Activated CD4-positive, alpha-beta T cell treated with anti-CD3 and anti-CD28 coated beads for 4 hours (primary cell): ENCODE measurements around the gene DYNC1I1.
"Not testable (repeated sequence)": the region's sequence is repeated elsewhere in the genome, so short reads cannot be mapped to it uniquely, and the experiment has no call there.

ENCODE experiments used
- DNase-seq, 2 donors: peaks; one replicate each; pipeline ENCODE4 v3.0.0-alpha.2; 2020

DYNC1I1 gene

DNA sequence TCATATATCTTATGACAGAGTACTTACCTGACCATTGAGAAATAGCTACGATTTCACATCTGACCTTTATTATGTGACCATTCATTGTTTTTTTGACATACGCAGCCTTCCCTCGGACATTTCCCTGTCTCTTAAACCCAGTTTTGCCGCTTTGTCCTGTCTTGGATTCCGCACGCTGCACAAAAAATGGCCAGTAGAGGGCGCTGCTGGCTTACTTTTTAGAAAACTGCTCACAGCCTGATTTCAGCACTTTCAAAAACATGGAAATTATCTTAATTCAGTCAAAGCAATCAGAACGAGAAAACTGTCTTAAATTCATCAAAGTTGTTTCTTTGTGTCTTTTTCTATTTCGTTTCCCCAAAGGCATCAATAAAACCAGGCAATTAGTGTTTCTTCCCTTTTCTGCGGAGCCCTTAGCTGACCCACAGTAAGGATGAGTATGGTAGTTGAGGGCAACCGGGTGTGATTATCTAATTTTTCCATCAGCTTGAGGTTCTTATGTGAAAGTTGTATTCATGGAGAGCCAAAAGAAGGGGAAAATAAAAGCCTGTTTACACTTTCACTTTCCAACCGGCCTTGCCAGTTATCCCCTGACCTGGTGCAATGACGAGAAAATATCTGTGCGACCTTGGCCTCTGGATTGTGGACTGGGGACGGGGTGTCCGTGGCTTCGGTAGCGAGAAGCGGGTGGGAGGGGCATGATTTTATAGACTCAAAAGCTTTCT lies 144.4 kb downstream of the DYNC1I1 start:
- DNase-seq: peak; percentile 57 to 72

- DNase-seq: no peak
Observed at GRCh38 chr7:95917634-95918033, 145.3 kb downstream of the DYNC1I1 start.

- no peak for DNase-seq
Observed at GRCh38 chr7:95919556-95919955, 147.2 kb downstream of the DYNC1I1 start.

DNA sequence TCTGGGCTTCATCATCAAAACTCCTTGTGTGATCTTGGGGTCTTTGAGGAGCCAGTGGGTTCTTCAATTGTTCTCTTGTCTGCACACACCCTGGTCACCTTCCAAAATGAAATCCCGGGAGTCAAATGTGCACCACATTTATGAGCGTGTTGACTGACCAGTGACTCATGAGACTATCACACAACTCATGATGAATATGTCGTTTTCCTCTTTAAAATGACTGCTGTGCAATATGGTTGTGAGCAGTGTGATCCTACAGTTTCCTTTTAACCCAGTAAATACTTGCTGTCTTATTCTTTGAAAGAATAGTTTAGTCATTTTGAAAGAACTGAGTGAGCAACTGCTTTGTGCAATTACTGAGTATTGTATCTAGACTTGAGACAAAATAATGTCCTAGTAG lies 149.2 kb downstream of the DYNC1I1 start:
- DNase-seq: no peak

GRCh38 chr7:95922191-95922590 lies 149.8 kb downstream of the DYNC1I1 start:
- DNase-seq: no peak

DNA sequence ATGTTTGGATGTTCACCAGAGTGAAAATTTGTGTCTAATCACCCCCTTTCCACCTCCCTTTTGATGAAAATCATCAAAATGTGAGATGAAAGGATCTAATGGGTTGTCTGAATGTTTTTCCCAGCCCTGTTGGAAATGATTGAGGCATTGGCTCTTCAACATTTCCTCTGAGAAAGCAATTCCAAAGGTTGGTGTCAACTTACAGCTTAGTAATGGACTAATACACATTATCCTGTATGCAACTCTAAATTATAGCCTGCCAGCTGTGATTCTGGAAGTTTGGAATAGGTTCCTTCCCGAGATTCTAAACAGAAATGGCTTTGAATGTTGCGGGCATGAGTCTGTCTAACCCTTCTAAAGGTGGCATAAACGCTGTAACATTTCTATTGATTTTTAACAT lies 152.9 kb downstream of the DYNC1I1 start:
- no peak for DNase-seq

GRCh38 chr7:95925971-95926370 lies 153.6 kb downstream of the DYNC1I1 start:
- no peak for DNase-seq

DNA sequence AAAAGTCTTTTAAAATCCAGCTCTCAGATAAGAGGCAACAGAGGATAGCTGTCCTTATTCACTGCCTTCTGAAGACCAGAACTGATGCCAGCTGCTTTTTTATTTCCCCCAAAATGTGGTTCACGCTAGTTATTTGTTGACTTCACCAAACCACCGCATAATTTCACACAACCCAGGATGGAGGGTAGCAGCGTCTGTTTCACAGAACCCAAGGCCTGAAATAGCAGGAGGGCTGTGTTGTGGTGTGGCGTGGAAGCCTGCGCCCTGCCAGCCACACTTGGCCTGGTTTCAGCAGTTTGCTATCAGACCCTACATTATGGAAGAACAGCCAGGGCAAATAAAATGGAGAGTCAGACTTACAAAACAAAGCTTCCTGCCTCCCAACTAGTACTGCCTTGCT lies 155.4 kb downstream of the DYNC1I1 start:
- no peak for DNase-seq

DNA sequence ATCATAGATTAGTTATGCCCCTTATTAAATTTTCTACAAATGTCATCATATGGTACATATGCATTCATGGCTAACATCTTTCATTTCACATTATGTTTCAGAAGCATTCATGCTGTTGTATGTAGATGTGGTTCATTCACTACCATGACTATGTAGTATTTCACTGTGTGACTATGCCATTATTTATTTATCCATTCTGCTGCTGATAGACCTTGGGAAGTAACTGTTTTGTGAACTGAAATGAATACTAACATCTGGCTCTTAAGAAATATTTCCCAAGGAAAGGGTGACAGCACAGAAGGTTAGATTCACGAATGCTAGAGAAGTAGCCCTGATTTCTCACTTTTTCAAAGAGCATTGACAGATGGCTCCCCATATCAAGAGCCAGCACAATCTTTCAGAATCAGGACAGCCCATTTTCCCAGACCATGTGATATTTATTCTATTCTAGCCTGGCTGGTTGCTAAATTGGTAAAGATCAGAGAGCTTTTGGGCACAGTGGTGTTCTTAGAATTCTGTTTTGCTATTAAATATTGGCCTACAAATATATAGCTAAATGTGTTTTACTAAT lies 157.4 kb downstream of the DYNC1I1 start:
- DNase-seq: no peak

GRCh38 chr7:95931460-95932232 lies 159.3 kb downstream of the DYNC1I1 start:
- no peak for DNase-seq

- DNase-seq: no peak
Observed at GRCh38 chr7:95933618-95934017, 161.3 kb downstream of the DYNC1I1 start.

- not testable (repeated sequence) for DNase-seq
Observed at GRCh38 chr7:95944867-95945266, 172.5 kb downstream of the DYNC1I1 start.

- no peak for DNase-seq
Observed at GRCh38 chr7:95950698-95951097, 178.3 kb downstream of the DYNC1I1 start.

DNA sequence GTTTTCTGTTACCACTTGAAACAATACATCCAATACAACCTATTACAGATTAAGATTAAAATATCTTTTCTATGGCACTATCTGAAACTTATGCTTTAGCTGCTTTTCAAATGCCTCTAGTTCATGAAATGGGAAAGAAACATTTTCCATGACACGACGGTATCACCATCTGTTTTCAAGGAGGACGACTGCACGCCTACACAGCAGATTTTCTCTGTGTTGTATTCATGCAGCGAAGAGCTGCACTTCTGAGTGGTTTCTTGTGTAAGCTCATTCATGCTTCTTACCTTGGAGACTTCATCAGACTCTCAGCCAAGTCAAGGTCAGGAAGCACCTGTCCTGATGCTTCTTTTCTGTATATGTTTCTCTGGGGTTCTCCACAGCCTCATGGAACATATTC lies 179.2 kb downstream of the DYNC1I1 start:
- DNase-seq: no peak

DNA sequence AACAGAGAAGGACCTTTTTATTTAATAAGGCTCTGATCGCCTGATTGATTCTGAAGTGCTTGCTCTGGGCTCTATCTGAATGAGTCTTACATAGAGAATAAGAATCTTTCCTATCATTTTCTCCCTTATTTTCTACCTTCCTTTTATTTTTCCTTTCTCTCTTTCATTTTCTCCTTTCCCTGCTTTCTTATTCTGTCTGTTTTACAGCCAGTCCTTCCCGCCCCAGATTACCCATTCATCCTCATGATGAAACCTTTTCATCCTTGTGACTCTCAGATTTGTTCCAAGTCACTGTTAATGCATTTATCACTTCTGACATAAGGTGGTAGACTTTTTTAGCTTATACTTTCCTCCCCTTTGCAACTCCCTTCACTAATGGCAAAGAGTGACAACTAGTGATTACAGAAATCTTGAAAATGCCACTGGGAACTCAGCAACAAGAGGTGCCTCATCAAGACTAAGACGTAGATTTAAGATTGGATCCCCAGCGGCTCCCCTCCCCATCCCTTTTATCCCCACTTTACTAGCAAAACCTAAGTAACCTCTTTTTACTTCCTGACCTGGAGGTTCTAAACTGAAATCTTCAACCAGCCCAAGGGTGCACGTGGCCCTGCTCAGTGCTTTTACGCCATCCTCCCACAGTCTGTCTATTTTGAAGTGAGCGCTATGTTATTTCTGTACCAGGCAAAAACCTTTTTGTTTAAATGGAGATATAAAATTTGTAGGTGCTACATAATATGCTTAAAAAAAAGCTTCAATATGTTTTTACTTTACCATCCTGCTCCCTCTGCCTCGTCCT lies 179.8 kb downstream of the DYNC1I1 start:
- no peak for DNase-seq

GRCh38 chr7:95952851-95953250 lies 180.5 kb downstream of the DYNC1I1 start:
- DNase-seq: no peak

DNA sequence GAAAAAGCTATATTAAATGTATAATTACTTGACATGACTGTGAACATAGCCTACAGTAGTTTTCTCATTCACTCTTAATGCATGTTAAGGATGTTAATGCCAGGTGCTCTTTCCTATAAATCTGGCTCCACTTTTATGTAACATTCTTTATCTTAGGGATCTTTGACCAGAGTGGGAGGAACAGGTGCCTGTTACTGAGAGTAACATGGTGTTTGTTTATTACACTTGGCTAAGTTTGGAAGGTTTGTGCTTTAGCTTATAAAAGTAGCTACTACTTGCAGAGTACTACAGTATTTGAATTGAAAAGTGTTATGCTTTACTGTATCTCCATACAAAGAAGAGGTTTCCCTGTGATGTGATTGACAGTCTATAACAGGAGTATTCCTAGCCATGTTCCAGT lies 183.4 kb downstream of the DYNC1I1 start:
- no peak for DNase-seq

GRCh38 chr7:95957510-95957909 lies 185.2 kb downstream of the DYNC1I1 start:
- DNase-seq: no peak

- no peak for DNase-seq
Observed at GRCh38 chr7:95960706-95961244, 188.4 kb downstream of the DYNC1I1 start.

DNA sequence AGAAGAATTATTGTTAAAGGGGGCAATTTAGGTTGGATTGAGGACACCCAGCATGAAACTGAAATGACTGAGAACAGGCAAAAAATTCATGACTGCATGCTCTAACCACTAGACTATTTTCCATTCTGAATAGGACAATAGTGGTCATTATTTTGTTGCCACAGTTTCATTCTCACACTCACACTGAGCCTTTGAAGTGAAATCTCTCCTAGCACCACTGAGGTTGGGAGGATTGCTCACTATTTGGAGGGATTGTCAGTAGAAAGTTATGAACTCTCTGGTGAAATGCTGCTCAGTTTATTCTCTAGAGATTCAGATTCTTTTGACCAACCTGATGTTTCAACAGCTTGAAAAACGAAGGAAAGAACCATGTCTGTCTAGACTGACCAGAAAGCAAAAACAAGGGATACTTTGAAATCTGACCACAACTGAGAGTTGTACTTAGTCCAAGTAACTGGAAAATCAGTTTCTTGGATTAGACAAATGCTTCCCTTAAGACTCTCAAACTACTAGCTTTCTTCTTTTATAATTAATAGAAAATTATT lies 191.2 kb downstream of the DYNC1I1 start:
- DNase-seq: no peak

- DNase-seq: no peak
Observed at GRCh38 chr7:95971716-95972115, 199.4 kb downstream of the DYNC1I1 start.

DNA sequence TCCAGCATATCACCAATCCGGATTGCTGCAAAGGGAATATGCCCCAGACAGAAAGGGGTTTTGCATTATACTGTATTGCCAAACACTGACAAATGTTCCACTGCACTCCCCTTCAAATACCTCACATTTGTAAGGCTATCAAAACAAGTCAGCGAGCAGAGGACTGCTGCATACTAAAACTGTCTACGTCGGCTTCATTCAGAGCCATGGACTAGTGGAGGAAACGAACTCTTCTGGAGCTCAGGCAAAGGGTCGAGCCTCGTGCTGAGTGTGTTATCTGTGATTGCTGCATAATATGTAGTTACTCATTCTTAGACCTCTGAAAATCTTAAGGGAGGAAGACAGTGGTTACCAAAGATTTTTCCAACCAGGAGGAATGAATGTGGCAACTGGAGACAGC lies 200.2 kb downstream of the DYNC1I1 start:
- no peak for DNase-seq

DNA sequence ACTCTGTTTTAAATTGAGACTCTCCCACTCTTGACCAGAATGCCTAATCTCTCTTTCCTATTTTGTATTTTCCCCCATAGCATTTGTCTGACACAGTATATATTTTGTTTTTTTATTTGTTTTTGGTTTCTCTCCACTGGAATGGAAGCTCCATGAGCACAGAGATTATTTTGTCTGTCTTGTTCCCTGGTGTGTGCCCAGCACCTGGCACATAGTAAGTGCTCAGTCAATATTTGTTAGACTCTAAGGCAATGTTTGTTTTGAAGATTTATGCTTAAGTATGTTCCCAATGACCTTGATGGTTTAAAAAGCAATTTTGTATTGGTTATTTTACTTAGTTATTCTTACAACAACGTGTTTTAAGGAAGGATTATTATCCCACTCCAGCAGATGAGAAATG lies 201.8 kb downstream of the DYNC1I1 start:
- DNase-seq: no peak
